GM19324 (cell line): ENCODE data around the gene KIAA0753.
"Not testable (repeated sequence)": the region's sequence is repeated elsewhere in the genome, so short reads cannot be mapped to it uniquely, and the experiment has no call there.

Experiments
- ATAC-seq: cut with Tn5 transposase; IDR thresholded peaks from one replicate; pipeline ENCODE4 v1.9.1; 2021; ENCODE audit warnings: mild to moderate bottlenecking, moderate library complexity; ENCODE audit not compliant: unreplicated experiment, low FRiP score

The KIAA0753 gene

DNA sequence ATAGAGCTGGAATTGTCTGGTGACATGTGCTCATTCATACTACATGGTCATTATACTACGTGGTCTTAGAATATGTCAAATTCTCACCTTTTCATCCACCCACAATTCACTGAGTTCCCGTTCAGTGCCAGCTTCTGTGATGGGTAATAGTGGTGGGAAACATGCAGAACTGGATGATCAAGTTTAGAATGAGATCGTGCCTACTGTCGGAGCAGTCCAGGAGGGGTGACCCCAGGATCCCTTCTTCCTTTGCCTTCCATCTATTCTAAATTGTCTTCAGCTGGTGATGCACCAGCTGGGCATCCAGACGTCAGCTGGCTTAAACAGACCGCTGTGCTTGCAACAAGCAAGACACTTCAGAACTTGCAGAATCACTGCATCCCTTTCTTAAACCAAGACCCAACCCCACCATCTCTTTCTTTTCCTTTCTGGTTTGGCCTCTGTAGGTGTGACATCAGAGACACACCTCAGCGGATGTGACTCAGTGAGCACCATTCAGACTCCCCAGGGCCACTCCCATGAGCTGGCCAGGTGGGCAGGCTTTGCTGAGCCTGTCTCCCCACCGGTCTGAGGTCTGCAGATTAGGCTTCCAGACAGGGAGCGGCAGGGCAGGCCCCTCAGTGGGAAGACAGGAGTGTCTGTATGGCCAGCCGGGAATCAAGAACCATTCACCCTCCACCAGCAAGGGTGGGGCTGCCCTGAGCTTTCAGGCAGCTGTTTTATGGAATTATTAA lies 29.1 kb upstream of the KIAA0753 start:
- no peak for ATAC-seq

DNA sequence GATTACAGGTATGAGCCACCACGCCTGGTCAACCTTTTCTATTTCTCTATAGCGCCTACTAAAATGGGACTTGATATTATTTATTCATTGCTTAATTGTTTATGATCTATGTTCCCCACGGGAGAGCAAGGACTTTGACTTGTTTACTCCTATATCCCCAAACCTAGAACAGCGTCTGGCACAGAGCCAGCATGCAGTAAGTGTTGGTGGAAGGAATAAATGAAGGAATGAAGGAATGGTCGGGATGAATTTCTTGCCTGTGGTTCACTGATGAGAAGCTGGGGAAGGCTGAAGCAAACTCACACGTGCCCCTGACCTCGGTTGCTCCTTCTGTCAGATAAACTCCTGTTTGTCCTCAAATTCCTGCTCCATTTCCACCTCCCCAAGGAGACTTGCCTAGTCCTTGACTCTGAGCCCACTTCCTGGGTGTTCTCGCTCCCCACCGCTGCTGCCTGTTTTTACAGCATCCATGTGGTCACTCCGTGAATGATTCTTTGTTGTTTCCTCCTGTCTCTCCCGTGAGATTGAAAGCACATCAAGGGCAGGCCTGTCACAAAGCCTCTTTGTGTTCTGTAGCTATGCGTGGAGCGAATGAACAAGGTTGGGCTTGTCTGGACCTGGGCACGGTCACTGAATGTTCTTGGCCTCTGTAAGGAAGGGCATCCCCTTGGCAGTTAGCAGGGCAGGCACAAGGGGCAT lies 28.4 kb upstream of the KIAA0753 start:
- ATAC-seq: no peak

DNA sequence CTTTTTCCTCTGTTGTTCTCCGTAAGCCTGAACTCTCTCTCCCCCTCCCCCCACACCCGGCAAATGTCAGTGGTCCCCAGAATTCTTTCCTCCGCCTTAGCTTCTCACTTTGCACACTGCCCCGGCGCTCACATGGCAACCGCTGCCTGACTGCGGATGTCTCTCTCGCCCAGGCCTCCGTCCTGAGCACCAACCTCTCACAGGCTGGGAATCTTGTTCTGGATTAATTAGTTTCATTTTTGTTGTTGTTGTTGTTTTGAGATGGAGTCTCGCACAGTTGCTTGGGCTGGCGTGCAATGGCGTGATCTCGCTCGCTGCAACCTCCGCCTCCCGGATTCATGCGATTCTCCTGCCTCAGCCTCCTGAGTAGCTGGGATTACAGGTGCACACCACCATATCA lies 27.7 kb upstream of the KIAA0753 start:
- ATAC-seq: no peak

DNA sequence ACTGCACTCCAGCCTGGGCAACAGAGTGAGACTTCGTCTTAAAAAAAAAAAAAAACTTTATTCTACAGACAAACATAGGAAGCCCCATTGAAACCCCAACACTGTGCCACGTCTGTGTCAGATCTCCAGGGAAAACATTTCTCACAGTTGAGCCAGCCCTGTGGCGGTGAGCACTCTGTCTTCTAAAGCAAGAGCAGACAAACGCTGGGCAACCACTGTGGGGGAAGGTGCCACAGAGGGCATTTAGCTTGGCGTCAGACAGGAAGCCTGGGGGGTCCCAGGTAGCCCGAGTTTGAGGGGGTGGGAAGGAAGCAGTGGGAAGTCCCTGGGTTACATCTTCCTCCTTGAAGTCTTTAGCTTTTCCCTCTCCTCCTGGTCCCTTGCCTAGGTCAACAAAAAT lies 27.0 kb upstream of the KIAA0753 start:
- no peak for ATAC-seq

DNA sequence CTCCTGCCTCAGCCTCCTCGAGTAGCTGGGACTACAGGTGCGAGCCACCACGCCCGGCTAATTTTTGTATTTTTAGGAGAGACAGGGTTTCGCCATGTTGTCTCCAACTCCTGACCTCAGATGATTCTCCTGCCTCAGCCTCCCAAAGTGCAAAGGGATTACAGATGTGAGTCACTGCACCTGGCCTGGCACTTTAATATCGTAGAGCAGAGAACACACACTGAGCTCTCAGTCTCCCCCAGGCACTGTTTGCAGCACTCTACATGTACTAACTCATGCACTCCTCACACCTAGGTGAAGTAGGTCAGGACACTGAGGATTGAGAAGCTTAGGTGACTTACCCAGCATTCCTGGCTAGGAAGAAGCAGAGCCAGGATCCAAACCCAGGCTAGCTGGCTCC lies 26.0 kb upstream of the KIAA0753 start:
- no peak for ATAC-seq

DNA sequence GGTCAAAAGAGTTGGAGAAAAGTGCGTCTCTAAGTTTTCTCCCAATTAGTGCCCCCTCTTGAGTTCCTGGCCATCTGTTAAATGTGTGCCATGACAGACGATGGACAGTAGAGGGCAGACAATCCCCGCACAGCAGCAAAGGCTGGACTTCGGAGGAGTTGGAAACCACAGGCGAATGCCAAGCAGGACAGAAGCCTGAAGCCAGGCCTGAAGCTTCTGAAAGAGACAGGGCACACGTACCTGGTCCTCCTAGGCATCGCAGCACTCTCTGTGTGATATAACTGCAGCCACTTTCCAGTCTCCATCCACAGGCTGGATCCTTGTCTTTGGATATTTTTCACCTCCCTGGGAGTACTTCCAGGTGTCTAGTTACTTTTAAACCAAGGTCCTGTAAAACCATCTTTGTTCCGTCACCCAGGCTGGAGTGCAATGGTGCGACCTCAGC lies 25.6 kb upstream of the KIAA0753 start:
- ATAC-seq: no peak

DNA sequence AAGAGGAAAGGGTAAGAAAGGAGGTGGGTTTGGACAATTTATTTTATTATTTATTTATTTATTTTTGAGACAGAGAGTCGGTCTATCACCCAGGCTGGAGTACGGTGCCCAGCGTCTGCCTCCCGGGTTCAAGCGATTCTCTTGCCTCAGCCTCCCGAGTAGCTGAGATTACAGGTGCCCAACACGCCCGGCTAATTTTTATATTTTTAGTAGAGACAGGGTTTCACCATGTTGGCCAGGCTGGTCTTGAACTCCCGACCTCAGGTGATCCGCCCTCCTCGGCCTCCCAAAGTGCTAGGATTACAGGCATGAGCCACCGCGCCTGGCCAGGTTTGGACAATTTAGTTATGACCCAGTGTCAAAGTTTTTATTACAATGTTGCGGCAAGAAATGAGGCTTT lies 22.7 kb upstream of the KIAA0753 start:
- ATAC-seq: not testable (repeated sequence)

DNA sequence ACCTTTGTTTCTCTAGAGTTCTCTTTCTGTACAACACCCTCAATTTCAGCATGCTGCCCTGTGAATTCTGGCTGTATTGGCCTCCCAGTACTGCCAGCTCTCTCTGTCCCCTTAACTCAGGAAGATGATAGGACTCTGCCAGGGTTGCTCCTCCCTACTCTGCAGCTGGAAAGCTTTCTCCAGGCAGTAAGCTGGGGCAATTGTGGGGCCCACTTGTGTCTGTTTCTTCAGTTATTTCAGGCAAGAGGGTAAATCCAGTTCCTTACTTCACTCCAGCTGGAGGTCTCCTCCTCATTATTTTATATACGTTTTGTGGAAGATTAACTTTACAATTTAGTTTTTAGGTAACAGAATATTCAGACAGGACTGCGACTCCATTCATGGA lies 20.9 kb upstream of the KIAA0753 start:
- no peak for ATAC-seq

DNA sequence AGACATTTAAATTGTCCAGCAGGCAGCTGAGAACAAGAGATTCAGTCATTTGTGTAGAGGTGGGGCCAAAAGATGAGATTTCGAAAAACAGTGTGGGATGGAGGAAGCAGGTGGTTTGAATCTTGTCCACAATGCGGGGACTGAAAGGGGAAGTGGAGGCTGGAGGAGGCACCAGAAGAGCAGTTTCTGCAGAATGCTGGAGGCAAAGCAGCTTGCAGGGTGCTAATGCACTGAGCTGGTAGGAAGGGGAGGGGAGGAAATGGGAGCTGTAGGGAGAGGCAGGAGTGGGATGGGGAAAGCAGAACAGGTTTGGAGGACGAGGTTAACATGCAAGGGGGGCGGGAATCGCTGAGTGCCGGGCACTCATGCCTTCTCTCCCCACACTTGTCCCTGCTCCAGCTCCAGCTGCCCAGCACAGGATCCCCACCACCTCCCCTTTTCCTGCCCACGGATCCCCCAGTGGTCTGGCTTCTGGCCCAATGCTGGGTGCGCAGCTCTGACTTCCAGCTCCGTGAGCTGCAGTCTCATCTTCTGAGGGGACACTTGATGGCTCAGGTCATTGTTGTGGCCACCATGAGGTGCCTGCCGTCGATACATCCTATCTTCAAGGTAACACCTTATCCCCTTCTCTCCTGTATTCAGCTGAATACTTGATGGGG lies 20.4 kb upstream of the KIAA0753 start:
- no peak for ATAC-seq

DNA sequence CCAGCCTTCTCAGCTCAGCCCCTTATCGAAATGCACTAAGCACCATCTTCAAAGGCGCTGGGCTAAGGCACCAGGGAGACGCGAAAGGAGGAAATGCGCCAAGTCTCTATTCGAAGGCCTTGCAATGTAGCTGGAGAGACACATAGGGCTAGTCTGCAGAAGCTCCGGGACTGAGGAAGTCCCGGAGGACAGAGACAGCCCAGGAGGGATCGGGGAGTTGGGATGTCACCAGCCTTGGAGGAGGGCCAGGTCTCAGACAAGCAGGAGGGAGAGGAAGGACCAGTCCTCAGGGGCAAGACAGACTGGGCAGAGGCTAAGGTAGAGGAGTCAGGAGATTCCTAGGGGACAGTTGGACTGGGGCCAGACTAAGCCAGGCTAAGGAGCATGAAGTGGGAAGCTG lies 19.6 kb upstream of the KIAA0753 start:
- no peak for ATAC-seq

DNA sequence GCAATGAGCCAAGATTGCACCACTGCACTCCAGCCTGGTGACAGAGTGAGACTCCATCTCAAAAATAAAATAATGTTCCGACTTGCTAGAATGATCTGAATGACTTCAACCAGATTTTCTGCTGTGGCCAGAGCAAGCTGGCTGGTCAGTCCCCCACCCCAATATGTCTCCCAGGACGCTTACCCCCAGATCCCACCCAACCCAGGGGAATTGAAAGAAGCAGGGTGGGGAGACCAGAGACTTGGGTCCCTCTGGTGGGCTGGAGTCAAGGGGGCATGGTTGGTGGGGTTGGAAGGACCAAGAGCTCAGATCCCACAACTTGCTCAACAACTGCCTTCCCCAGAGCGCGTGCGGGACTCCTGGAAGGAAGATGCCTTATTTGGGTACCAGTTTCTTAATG lies 17.9 kb upstream of the KIAA0753 start:
- ATAC-seq: not testable (repeated sequence)

DNA sequence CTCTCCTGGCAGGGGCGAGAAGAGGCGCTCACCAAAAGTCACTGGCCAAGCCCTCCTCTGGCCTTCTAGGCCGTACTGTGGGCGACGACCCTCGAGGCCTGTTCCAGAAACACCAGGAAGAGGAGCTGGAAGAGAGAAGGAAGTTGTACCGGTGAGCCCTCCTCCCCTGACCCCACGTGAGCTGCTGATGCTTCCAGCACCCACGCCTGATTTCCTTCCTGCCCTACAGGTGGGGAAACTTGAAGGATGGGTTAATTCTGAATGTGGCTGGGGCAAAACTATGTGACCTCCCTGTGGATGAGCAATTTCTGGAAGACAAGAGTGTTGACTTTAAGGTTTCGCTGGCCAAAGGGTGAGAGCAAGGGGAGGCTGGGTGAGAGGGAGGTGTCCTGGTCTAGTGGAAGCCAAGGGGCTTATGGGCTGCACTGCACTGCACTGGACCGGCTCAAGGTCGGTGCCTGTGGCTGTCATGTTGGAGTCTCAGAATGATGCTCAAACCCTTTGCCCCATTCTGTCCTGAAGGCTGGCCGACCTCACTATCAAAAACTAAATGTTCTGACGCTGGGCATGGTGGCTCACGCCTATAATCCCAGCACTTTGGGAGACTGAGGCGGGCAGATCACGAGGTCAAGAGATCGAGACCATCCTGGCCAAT lies 17.2 kb upstream of the KIAA0753 start:
- no peak for ATAC-seq

DNA sequence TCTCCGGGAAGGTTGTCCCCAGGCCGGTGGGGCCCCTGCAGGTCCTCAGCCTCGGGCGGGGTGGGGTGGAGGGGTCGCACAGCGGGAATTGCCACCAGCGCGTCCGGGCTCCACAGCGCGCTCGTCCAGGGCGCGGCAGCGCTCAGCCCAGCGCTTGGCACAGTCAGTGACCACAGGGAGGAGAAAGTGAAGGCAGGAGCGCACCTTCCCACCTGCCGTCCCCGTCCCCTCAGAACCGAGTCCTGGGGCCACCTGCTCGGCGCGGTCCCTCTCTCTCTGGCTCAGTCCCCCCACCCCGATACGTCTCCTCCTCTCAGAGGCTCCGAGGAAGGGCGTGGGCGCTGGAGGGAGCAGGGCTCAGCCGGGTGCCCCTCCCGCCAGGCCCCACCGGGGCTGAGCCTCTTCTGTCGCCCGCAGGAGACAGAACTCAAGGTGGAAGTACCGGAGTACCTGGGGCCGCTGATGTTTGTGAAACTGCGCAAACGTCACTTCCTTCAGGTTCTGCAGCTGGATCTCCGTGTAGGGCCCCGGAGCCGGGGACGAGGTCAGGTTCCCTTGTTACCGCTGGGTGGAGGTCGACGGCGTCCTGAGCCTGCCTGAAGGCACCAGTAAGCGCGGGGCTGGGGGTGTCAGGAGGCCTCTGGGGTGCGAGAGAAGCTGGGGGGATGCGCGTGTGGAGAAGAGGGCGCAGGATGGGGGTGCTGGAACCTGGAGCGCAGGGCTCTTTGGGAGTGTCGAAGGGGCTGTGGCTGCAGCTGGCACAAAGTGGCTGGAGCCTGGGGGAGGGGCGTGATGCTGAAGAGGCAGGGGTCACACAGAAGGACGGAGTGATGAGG lies 16.5 kb upstream of the KIAA0753 start:
- ATAC-seq: not testable (repeated sequence)

DNA sequence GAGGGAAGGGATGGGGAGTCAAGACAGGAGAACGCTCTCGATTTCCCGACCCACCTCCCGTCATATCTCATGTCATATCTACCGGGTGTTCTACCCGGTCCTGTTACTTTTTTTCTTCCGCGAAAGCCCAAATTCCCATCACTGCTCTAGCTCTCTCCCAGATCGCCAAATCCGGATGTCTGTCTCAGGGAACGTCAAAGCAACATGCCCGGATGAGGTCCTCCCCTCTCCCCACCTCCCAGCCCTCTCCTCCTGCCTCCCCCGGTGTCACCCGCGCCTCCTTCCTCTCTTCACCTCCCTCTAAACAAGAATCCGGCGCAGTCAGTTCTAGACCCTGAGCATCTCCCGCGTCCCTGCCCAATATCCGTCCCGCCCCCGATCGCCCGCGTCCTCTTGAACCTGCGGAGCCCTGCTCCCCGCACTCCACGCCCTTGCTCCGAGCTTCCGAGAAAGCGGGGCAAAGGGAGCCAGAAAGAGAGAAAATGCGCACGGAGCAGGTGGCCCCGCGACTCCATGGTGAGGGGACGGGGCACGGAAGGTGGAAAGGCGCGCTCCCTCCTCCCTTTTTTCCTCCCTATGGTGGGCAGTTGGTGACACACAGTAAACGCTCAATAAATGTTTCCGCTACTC lies 15.3 kb upstream of the KIAA0753 start:
- not testable (repeated sequence) for ATAC-seq

DNA sequence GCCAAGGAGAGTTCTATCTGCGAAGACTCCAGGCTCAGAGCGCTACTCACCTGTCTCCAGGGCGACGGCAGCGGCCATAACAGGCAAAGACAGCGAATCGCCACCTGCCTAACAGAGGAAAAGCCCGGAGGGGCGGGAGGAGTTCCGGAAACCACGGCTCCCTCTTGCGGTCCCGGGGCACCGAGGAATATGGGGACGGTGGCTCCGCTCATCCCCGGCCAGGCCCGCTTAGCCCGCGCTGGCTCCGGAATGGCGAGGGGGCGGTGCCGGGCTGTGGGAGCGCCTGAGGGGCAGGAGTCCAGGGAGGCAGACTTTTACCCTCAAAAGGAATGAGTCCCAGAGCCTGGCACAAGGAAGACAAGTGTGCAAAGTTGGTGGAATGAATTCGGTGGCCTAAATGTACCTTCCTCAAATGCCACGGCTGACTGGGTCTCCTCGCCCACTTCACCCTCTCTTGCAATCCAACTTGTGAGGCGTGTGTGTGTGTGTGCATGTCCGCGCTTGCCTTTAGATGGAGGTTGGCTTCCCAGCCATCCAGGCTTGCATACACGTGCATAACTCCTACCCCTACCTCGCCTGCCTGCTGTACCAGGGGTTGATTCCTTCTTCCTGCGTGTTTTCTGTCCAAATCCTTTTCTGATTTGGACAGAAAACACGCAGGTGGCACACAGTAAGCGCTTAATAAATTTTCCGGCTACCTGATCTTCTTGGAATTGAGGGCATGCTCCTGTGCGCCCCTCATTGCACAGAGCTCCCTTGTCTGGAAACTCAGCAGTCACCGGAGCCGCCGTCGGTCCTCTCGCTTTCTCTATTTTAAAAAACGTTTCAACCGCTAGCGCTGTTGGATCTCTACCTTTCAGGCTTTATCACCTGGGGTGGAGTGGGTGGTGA lies 14.6 kb upstream of the KIAA0753 start:
- no peak for ATAC-seq

DNA sequence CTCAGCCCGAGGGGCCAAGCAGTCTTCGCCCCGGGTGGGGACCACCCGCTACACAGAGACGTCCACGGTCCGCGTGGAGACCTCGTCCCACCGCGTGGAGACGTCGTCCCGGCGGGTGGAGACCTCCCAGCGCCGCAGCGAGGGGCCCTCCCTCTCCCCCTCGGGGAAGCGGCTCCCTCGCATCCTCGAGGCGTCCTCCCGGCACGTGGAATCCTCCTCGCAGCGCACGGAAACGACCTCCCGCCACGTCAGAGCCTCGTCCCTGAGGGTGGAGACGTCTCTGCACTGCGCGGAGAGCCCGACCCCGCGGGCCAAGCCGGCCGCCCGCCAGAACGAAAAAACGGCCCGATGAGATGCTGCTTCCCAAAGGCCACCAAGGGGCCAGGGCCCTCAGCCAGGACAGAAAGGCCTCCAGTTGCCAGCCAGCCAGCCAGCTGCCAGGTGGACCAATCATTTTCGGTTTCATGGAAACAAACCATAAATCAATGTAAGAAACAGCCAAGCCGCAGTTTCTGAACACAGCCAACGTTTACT lies 11.5 kb upstream of the KIAA0753 start:
- ATAC-seq: peak; percentile 26

DNA sequence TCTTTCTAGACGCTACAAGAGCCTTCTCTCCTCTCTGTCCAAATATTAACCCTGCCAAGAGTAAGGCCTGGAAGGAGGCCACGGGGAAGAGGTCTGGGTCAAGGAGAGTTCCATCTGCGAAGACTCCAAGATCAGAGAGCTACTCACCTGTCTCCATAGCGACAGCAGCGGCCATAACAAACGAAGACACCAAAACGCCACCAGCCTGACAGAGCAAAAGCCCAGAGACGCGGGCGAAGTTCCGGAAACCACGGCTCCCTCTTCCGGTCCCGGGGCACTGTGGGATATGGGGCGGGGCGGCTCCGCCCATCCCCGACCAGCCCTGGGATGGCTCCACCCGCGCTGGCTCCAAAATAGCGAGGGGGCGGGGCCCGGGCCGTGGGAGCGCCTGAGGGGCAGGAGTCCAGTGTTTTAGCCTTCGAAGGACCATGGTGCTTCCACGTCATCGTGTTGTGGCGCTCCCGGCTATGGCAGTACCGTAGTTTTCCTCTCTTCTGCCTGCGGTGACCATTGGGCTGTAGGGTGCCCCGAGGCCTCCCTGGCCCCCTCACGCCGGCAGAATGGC lies 10.9 kb upstream of the KIAA0753 start, which contains the start of the genes C17orf100 and MED31:
Gene C17orf100 (plus strand): TSS at position 409 of the 565 bp plus-strand sequence. CDS start 152 bp downstream, at position 561.
Gene MED31 (minus strand): TSS at position 252 of the 565 bp plus-strand sequence. CDS start 77 bp downstream, at position 175.
- peak; percentile 95 for ATAC-seq

DNA sequence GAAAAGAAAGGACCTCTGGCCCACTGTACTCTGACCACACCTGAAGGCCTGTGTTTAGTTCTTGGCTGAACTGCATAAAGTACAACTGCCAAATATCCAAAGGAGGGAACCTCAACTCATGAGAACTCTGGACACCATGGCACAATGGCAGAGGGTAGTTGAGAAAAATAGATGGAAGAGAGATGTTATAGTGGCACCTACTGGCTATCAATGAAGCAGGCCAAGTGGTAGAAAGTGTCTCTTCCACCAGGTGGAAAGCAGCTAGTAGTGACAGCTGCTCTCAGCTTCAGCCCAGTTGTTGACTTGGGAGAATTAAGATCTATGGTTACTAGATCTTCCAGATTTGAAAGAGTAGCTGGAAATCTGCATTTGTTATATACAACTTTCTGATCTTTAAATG lies 7.7 kb upstream of the KIAA0753 start:
- ATAC-seq: no peak
